PC-9 (cell line): Measurements from ENCODE around the gene PSMD12. TPM values are rescaled to one million over a fixed set of nuclear protein-coding genes. Genes with fewer than 3 reads are reported as not detected.
"Not testable (repeated sequence)": the region's sequence is repeated elsewhere in the genome, so short reads cannot be mapped to it uniquely, and the experiment has no call there.

Experiments
- BruUV-seq: library from RNA; stranded (reverse); fragments of 400-500 nt; replicated peaks from 2 replicates; lab custom pipeline; 2021; lab: Mats Ljungman, UMichigan
- CTCF ChIA-PET: fragments of 300-600 bp; sonication (Branson Sonifier 250); formaldehyde crosslinking; loops from one replicate; lab custom pipeline; 2022; ENCODE audit warnings: antibody characterized with exemption; lab: Charles Lee
- POLR2A ChIA-PET: fragments of 300-600 bp; sonication (Branson Sonifier 250); formaldehyde crosslinking; loops from one replicate; lab custom pipeline; 2022; ENCODE audit warnings: antibody characterized with exemption; ENCODE audit not compliant: unreplicated experiment; lab: Charles Lee
- DNase-seq, 2 experiments: peaks; one replicate each; pipeline versions ENCODE4 v3.0.0 to v3.0.0-alpha.2; 2015 to 2022; ENCODE audit warnings: mixed read lengths in 1 of 2
- H2AFZ ChIP-seq: fragments of 200-600 bp; sonication (generic); 2 replicates; pipeline ENCODE4 v1.8.1; 2017; ENCODE audit warnings: antibody characterized with exemption
- H3F3A ChIP-seq: fragments of 200-600 bp; sonication (generic); 2 replicates; pipeline ENCODE4 v1.8.1; 2017; ENCODE audit warnings: antibody characterized with exemption, mild to moderate bottlenecking, low read depth; ENCODE audit not compliant: insufficient read depth
- H3K27ac ChIP-seq: fragments of 200-600 bp; sonication (generic); 2 replicates; pipeline ENCODE4 v1.6.1; 2016; ENCODE audit warnings: mixed run types
- H3K27me3 ChIP-seq: fragments of 200-600 bp; sonication (generic); 2 replicates; pipeline ENCODE4 v1.6.1; 2016; ENCODE audit warnings: low read depth, mixed run types; ENCODE audit not compliant: insufficient read depth
- H3K36me3 ChIP-seq: fragments of 200-600 bp; sonication (generic); 2 replicates; pipeline ENCODE4 v1.6.1; 2016; ENCODE audit warnings: low read depth, mixed run types
- H3K4me1 ChIP-seq: fragments of 200-600 bp; sonication (generic); replicated peaks from 2 replicates; pipeline ENCODE4 v1.6.1; 2016; ENCODE audit warnings: mixed run types; ENCODE audit not compliant: insufficient read depth
- H3K4me2 ChIP-seq: fragments of 200-600 bp; sonication (generic); 2 replicates; pipeline ENCODE4 v1.6.1; 2017; ENCODE audit warnings: mixed run types
- H3K4me3 ChIP-seq: fragments of 200-600 bp; sonication (generic); 2 replicates; pipeline ENCODE4 v1.6.1; 2016; ENCODE audit warnings: mixed run types
- H3K79me2 ChIP-seq: fragments of 200-600 bp; sonication (generic); 2 replicates; pipeline ENCODE4 v1.6.1; 2017; ENCODE audit warnings: low read depth, mixed run types
- H3K9me2 ChIP-seq: fragments of 200-600 bp; sonication (generic); 2 replicates; pipeline ENCODE4 v1.8.1; 2017; ENCODE audit warnings: mild to moderate bottlenecking; ENCODE audit not compliant: insufficient read depth
- H3K9me3 ChIP-seq: fragments of 200-600 bp; sonication (generic); 2 replicates; pipeline ENCODE4 v1.8.1; 2016; ENCODE audit warnings: low read depth; ENCODE audit not compliant: insufficient read depth
- H4K20me1 ChIP-seq: fragments of 200-600 bp; sonication (generic); 2 replicates; pipeline ENCODE4 v1.8.1; 2017; ENCODE audit not compliant: insufficient read depth
- EZH2 ChIP-seq: fragments of 200-600 bp; sonication (generic); IDR thresholded peaks from 2 replicates; pipeline ENCODE4 v1.8.0; 2017; ENCODE audit warnings: antibody characterized with exemption, low read depth
- intact Hi-C: fragments of 100-400 bp; cut with micrococcal nuclease; formaldehyde crosslinking; loops from one replicate; pipeline ENCODE4 v1.10.0; 2022; ENCODE audit not compliant: unreplicated experiment
- total RNA-seq: library from RNA; stranded (reverse); gene quantifications from 2 replicates; pipeline ENCODE4 v1.2.3, GENCODE V29; 2021
- TF ChIP-seq, protein P1 (sequence below): fragments of 200-600 bp; sonication (generic); conservative IDR thresholded peaks from 2 replicates; pipeline ENCODE4 v1.6.1; 2017; ENCODE audit warnings: mixed run types, antibody characterized with exemption, mild to moderate bottlenecking, moderate library complexity

PSMD12 gene
- total RNA-seq, 1 experiment from 2014 or later = 80.5 TPM

- Histone ChIP-seq H3K9me3 (no peaks in the 10 kb centered on the region), H3K27ac (no peak overlapping the region), H2AFZ (no peak overlapping the region), H3F3A (no peaks in the 10 kb centered on the region), H3K4me1 (no peaks in the 10 kb centered on the region), H3K9me2 (no peaks in the 10 kb centered on the region), H3K27me3 (no peaks in the 10 kb centered on the region), H3K4me2 (no peak overlapping the region), H3K36me3 (no peaks in the 10 kb centered on the region), H3K4me3 (no peak overlapping the region), H4K20me1 (no peaks in the 10 kb centered on the region), H3K79me2 (no peaks in the 10 kb centered on the region)
- BruUV-seq = no TSS peak
- no peak for DNase-seq
- POLR2A ChIA-PET = no interaction called here
- TF ChIP-seq EZH2 = no peak
- TF ChIP-seq, protein P1, sequence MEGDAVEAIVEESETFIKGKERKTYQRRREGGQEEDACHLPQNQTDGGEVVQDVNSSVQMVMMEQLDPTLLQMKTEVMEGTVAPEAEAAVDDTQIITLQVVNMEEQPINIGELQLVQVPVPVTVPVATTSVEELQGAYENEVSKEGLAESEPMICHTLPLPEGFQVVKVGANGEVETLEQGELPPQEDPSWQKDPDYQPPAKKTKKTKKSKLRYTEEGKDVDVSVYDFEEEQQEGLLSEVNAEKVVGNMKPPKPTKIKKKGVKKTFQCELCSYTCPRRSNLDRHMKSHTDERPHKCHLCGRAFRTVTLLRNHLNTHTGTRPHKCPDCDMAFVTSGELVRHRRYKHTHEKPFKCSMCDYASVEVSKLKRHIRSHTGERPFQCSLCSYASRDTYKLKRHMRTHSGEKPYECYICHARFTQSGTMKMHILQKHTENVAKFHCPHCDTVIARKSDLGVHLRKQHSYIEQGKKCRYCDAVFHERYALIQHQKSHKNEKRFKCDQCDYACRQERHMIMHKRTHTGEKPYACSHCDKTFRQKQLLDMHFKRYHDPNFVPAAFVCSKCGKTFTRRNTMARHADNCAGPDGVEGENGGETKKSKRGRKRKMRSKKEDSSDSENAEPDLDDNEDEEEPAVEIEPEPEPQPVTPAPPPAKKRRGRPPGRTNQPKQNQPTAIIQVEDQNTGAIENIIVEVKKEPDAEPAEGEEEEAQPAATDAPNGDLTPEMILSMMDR = no peak
- CTCF ChIA-PET = no interaction called here
- intact Hi-C loops = no loop called here
Measured at GRCh38 chr17:67323445-67323844, 42.9 kb downstream of the PSMD12 start.

DNA sequence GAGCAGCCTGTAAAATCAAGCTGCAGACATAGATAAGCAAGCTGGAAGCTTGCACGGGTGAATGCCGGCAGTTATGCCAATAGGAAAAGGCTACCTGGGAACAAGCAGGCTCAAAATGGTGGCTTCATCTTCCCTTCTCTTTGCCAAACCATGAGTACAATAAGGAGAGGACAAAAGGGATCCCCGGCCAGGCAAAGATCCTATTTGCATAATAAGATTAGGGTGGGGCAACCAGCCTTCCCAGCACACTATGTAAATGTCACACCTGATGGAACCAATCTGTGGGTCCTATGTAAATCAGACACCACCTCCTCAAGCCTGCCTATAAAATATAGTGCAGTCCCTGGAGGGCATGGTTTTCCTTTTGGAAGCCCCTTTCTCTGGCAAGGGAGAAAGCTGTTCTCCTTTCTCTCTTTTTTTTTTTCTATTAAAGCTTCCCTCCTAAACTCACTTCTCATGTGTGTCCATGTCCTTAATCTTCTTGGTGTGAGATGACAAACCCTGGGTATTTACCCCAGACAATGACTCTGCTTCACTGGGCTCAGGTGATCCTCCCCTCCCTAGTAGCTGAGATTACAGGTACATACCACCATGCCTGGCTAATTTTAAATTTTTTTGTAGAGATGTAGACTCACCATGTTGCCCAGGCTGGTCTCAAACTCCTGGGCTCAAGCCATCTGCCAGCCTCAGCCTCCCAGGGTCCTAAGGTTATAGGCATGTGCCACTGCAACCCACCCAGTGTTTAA is 44.2 kb downstream of the PSMD12 start:
- BruUV-seq = no TSS peak
- Histone ChIP-seq H2AFZ (no peak overlapping the region), H3K4me3 (no peak overlapping the region), H3F3A (no peaks in the 10 kb centered on the region), H3K27me3 (no peaks in the 10 kb centered on the region), H3K79me2 (no peaks in the 10 kb centered on the region), H3K9me2 (no peaks in the 10 kb centered on the region), H3K27ac (no peak overlapping the region), H3K4me1 (no peaks in the 10 kb centered on the region), H4K20me1 (no peaks in the 10 kb centered on the region), H3K36me3 (no peaks in the 10 kb centered on the region), H3K9me3 (no peaks in the 10 kb centered on the region), H3K4me2 (no peak overlapping the region)
- no peak for TF ChIP-seq EZH2
- TF ChIP-seq, protein P1 = no peak
- DNase-seq = no peak
- POLR2A ChIA-PET = no interaction called here
- CTCF ChIA-PET = interaction anchor here (0.7 kb wide), 1 partner anchor 49 kb away, joined by 7 read pairs; no protein-coding TSS in a partner anchor
- intact Hi-C loops = no loop called here

GRCh38 chr17:67321486-67321885 is 44.9 kb downstream of the PSMD12 start:
- H3K27ac ChIP-seq, H3K9me2 ChIP-seq, H3K27me3 ChIP-seq, H3K4me1 ChIP-seq, H3F3A ChIP-seq, H2AFZ ChIP-seq, H3K79me2 ChIP-seq, H3K4me3 ChIP-seq, H4K20me1 ChIP-seq, H3K4me2 ChIP-seq, H3K9me3 ChIP-seq, H3K36me3 ChIP-seq, BruUV-seq, intact Hi-C loops, DNase-seq, POLR2A ChIA-PET: not testable (repeated sequence)
- CTCF ChIA-PET = interaction anchor here (0.7 kb wide), 1 partner anchor 48 kb away, joined by 6 read pairs; no protein-coding TSS in a partner anchor
